NB4 (cell line): ENCODE measurements around the gene SELENOW.

Source experiments
- DNase-seq: peaks from one replicate; pipeline ENCODE4 v3.0.0; 2010; ENCODE audit warnings: low read depth
- H3K4me3 ChIP-seq: one replicate; pipeline ENCODE4 v1.5.1; 2011; ENCODE audit warnings: mild to moderate bottlenecking, low read depth, low read length, moderate library complexity
- CTCF ChIP-seq: IDR thresholded peaks from one replicate; pipeline ENCODE4 v1.5.1; 2012; ENCODE audit warnings: low read depth, low read length
- MAX ChIP-seq: IDR thresholded peaks from 2 replicates; pipeline ENCODE4 v1.6.1; 2011; ENCODE audit warnings: low read depth, low read length
- MYC ChIP-seq: IDR thresholded peaks from 2 replicates; pipeline ENCODE4 v1.6.1; 2011; ENCODE audit warnings: low read depth, low read length
- POLR2A ChIP-seq: IDR thresholded peaks from 2 replicates; pipeline ENCODE4 v1.6.1; 2011; ENCODE audit warnings: mild to moderate bottlenecking; ENCODE audit not compliant: insufficient read length; ENCODE audit errors: extremely low read depth

Gene SELENOW

GRCh38 chr19:47792616-47793015, 14.1 kb downstream of the SELENOW start:
- TF ChIP-seq MAX (no peak), CTCF (no peak), POLR2A (no peak), MYC (no peak)
- no peak overlapping the region for H3K4me3 ChIP-seq
- DNase-seq: no peak

- no peak overlapping the region for H3K4me3 ChIP-seq
- TF ChIP-seq CTCF (peak; percentile 50), POLR2A (no peak)
- DNase-seq: no peak
Observed at GRCh38 chr19:47794526-47794925, 16.0 kb downstream of the SELENOW start.

- TF ChIP-seq CTCF (no peak), MYC (no peak), MAX (no peak), POLR2A (no peak)
- H3K4me3 ChIP-seq: no peak overlapping the region
- DNase-seq: no peak
Observed at GRCh38 chr19:47796785-47797184, 18.3 kb downstream of the SELENOW start.

GRCh38 chr19:47797996-47798903, 19.7 kb downstream of the SELENOW start:
- no peak overlapping the region for H3K4me3 ChIP-seq
- no peak for DNase-seq
- TF ChIP-seq MYC (no peak), POLR2A (no peak), MAX (no peak), CTCF (no peak)

- H3K4me3 ChIP-seq: no peak overlapping the region
- no peak for DNase-seq
- TF ChIP-seq MYC: no peak
- TF ChIP-seq POLR2A: no peak
- no peak for TF ChIP-seq CTCF
- no peak for TF ChIP-seq MAX
Observed at GRCh38 chr19:47798904-47799266, 20.4 kb downstream of the SELENOW start.

- TF ChIP-seq MAX: no peak
- no peak for TF ChIP-seq POLR2A
- no peak for TF ChIP-seq CTCF
- no peak for TF ChIP-seq MYC
- DNase-seq: no peak
- no peak overlapping the region for H3K4me3 ChIP-seq
Observed at GRCh38 chr19:47801270-47801669, 22.8 kb downstream of the SELENOW start.
